HG02884 (cell line): ENCODE measurements around the gene SNUPN.

Source experiments
- ATAC-seq: cut with Tn5 transposase; IDR thresholded peaks from one replicate; pipeline ENCODE4 v1.9.1; 2021; ENCODE audit warnings: mild to moderate bottlenecking, moderate library complexity; ENCODE audit not compliant: unreplicated experiment

Gene SNUPN

GRCh38 chr15:75625542-75626347 lies at the start of gene SNUPN:
SNUPN (minus strand) TSS chr15:75625725; CDS start chr15:75621051, 4,674 bp downstream.
- no peak for ATAC-seq

- no peak for ATAC-seq
Measured at GRCh38 chr15:75674366-75674765, 48.8 kb upstream of the SNUPN start.

- ATAC-seq, result no peak
Measured at GRCh38 chr15:75673426-75674235, 48.1 kb upstream of the SNUPN start.

GRCh38 chr15:75672646-75673425 lies 47.3 kb upstream of the SNUPN start:
- no peak for ATAC-seq

GRCh38 chr15:75671730-75672602 lies 46.4 kb upstream of the SNUPN start:
- no peak for ATAC-seq

GRCh38 chr15:75669879-75670212 lies 44.3 kb upstream of the SNUPN start:
- no peak for ATAC-seq

- no peak for ATAC-seq
Measured at GRCh38 chr15:75669191-75669878, 43.8 kb upstream of the SNUPN start.

GRCh38 chr15:75666823-75667501 lies 41.4 kb upstream of the SNUPN start:
- no peak for ATAC-seq

- ATAC-seq, result no peak
Measured at GRCh38 chr15:75663931-75664421, 38.5 kb upstream of the SNUPN start.

GRCh38 chr15:75662823-75663519 lies 37.4 kb upstream of the SNUPN start:
- ATAC-seq, result no peak

GRCh38 chr15:75661756-75662140 lies 36.2 kb upstream of the SNUPN start:
- ATAC-seq, result no peak

- ATAC-seq, result no peak
Measured at GRCh38 chr15:75661100-75661755, 35.7 kb upstream of the SNUPN start.

GRCh38 chr15:75659928-75660645 lies 34.6 kb upstream of the SNUPN start:
- no peak for ATAC-seq

GRCh38 chr15:75659141-75659771 lies 33.7 kb upstream of the SNUPN start:
- no peak for ATAC-seq

GRCh38 chr15:75656813-75657212 lies 31.3 kb upstream of the SNUPN start:
- no peak for ATAC-seq

GRCh38 chr15:75656331-75656730 lies 30.8 kb upstream of the SNUPN start:
- ATAC-seq, result no peak

GRCh38 chr15:75655931-75656330 lies 30.4 kb upstream of the SNUPN start:
- ATAC-seq, result no peak
